ENCODE data around the gene BCL2L11. TPM values are rescaled to one million over a fixed set of nuclear protein-coding genes. Genes with fewer than 3 reads are reported as not detected.

Gene BCL2L11
- total RNA-seq, 3 donors from 2014 or later: 40.9 to 44.4 (median 43.7) TPM

GRCh38 chr2:111154758-111155157 is 34.0 kb downstream of the BCL2L11 start:
- TF ChIP-seq CTCF (IDR thresholded peaks at IDR 0.05): no peak
- Histone ChIP-seq H3K4me3 (no peak overlapping the region), H3K36me3 (ENCODE audit: low read depth) (no peaks in the 10 kb centered on the region), H3K9me3 (no peaks in the 10 kb centered on the region), H3K4me1 (ENCODE audit: low read depth) (no peaks in the 10 kb centered on the region)
- intact Hi-C loops (cut with DNase I, micrococcal nuclease): no loop called here
- ATAC-seq: no peak
- no peak for DNase-seq

GRCh38 chr2:111155610-111156009 is 34.9 kb downstream of the BCL2L11 start:
- Histone ChIP-seq H3K4me1 (ENCODE audit: low read depth) (no peaks in the 10 kb centered on the region), H3K36me3 (ENCODE audit: low read depth) (no peaks in the 10 kb centered on the region), H3K9me3 (no peaks in the 10 kb centered on the region), H3K4me3 (no peak overlapping the region)
- DNase-seq (no peak), ATAC-seq (peak; percentile 11)
- no peak for TF ChIP-seq CTCF (IDR thresholded peaks at IDR 0.05)
- intact Hi-C loops (cut with DNase I, micrococcal nuclease): no loop called here

- no peak overlapping the region for H3K4me3 ChIP-seq
- H3K4me1 ChIP-seq (ENCODE audit: low read depth): no peaks in the 10 kb centered on the region
- intact Hi-C loops (cut with DNase I, micrococcal nuclease): no loop called here
- ATAC-seq: no peak
- H3K9me3 ChIP-seq: no peaks in the 10 kb centered on the region
- no peaks in the 10 kb centered on the region for H3K36me3 ChIP-seq (ENCODE audit: low read depth)
- no peak for TF ChIP-seq CTCF (IDR thresholded peaks at IDR 0.05)
- no peak for DNase-seq
Measured at GRCh38 chr2:111156529-111156928, 35.8 kb downstream of the BCL2L11 start.

GRCh38 chr2:111157071-111157661 is 36.5 kb downstream of the BCL2L11 start:
- Histone ChIP-seq H3K4me3 (no peak overlapping the region), H3K36me3 (ENCODE audit: low read depth) (no peaks in the 10 kb centered on the region), H3K9me3 (no peaks in the 10 kb centered on the region), H3K4me1 (ENCODE audit: low read depth) (no peaks in the 10 kb centered on the region)
- peak; percentile 17 for ATAC-seq
- no peak for TF ChIP-seq CTCF (IDR thresholded peaks at IDR 0.05)
- intact Hi-C loops (cut with DNase I, micrococcal nuclease): no loop called here
- no peak for DNase-seq

- H3K4me1 ChIP-seq (ENCODE audit: low read depth): no peaks in the 10 kb centered on the region
- no peaks in the 10 kb centered on the region for H3K36me3 ChIP-seq (ENCODE audit: low read depth)
- intact Hi-C loops (cut with DNase I, micrococcal nuclease): no loop called here
- H3K4me3 ChIP-seq: no peak overlapping the region
- peak; percentile 24 for ATAC-seq
- DNase-seq: no peak
- no peaks in the 10 kb centered on the region for H3K9me3 ChIP-seq
- TF ChIP-seq CTCF (IDR thresholded peaks at IDR 0.05): no peak
Measured at GRCh38 chr2:111157798-111158197, 37.1 kb downstream of the BCL2L11 start.

- no peaks in the 10 kb centered on the region for H3K36me3 ChIP-seq (ENCODE audit: low read depth)
- DNase-seq (no peak), ATAC-seq (no peak)
- H3K4me1 ChIP-seq (ENCODE audit: low read depth): no peaks in the 10 kb centered on the region
- intact Hi-C loops (cut with DNase I, micrococcal nuclease): no loop called here
- H3K9me3 ChIP-seq: no peaks in the 10 kb centered on the region
- no peak for TF ChIP-seq CTCF (IDR thresholded peaks at IDR 0.05)
- H3K4me3 ChIP-seq: no peak overlapping the region
Measured at GRCh38 chr2:111159641-111160040, 38.9 kb downstream of the BCL2L11 start.

All from mucosa of descending colon (tissue), 3 donors.